OCI-LY3 (cell line): ENCODE data around the gene MICB.

Experiments
- H2AFZ ChIP-seq: fragments of 200-600, 300-600 bp; shearing (Covaris generic); 2 replicates; pipeline ENCODE4 v1.6.0; 2014; ENCODE audit warnings: antibody characterized with exemption, low read depth, low read length
- H3K27ac ChIP-seq: fragments of 200-600, 300-600 bp; sonication (generic); 2 replicates; pipeline ENCODE4 v1.5.1; 2014; ENCODE audit warnings: mild to moderate bottlenecking, low read length, moderate library complexity, mixed read lengths
- H3K27me3 ChIP-seq: fragments of 200-600, 300-600 bp; sonication (generic); 2 replicates; pipeline ENCODE4 v1.6.1; 2014; ENCODE audit warnings: low read depth, low read length, mixed read lengths
- H3K36me3 ChIP-seq: fragments of 200-600, 300-600 bp; sonication (generic); replicated peaks from 2 replicates; pipeline ENCODE3; 2014; ENCODE audit warnings: low read depth, low read length, mixed read lengths
- H3K4me1 ChIP-seq: fragments of 300-600, 200-600 bp; sonication (generic); 2 replicates; pipeline ENCODE4 v1.6.1; 2014; ENCODE audit warnings: low read length, mixed read lengths
- H3K4me2 ChIP-seq: fragments of 200-600, 300-600 bp; sonication (generic); 2 replicates; pipeline ENCODE4 v1.6.1; 2014; ENCODE audit warnings: low read length, mixed read lengths
- H3K4me3 ChIP-seq: fragments of 300-600, 200-600 bp; sonication (generic); 2 replicates; pipeline ENCODE4 v1.5.1; 2014; ENCODE audit warnings: antibody characterized with exemption, mild to moderate bottlenecking, low read length, moderate library complexity
- H3K79me2 ChIP-seq: fragments of 300-600, 200-600 bp; shearing (Covaris generic); 2 replicates; pipeline ENCODE4 v1.6.1; 2014; ENCODE audit warnings: mild to moderate bottlenecking, low read length, mixed read lengths
- H3K9ac ChIP-seq: fragments of 300-600, 200-600 bp; shearing (Covaris generic); 2 replicates; pipeline ENCODE4 v1.6.0; 2014; ENCODE audit warnings: mild to moderate bottlenecking, low read length, moderate library complexity
- H3K9me3 ChIP-seq: fragments of 200-600, 300-600 bp; shearing (Covaris generic); 2 replicates; pipeline ENCODE4 v1.6.1; 2014; ENCODE audit warnings: low read length, mixed read lengths; ENCODE audit not compliant: insufficient read depth
- H4K20me1 ChIP-seq: fragments of 200-600, 300-600 bp; sonication (generic); 2 replicates; pipeline ENCODE4 v1.6.1; 2016; ENCODE audit warnings: low read length, mixed read lengths; ENCODE audit not compliant: insufficient read depth
- CTCF ChIP-seq: fragments of 200-600, 300-600 bp; sonication (generic); IDR thresholded peaks from 2 replicates; pipeline ENCODE4 v1.5.1; 2014; ENCODE audit warnings: antibody characterized with exemption, low read length, low read depth
- EZH2phosphoT487 ChIP-seq: fragments of 200-600 bp; shearing (Covaris generic); IDR thresholded peaks from 2 replicates; pipeline ENCODE4 v1.6.1; 2018; ENCODE audit warnings: antibody characterized with exemption, mixed run types, low read depth

MICB gene

GRCh38 chr6:31467151-31467550 is 30.8 kb upstream of the MICB start:
- peaks cover 18% of the 10 kb centered on the region for H3K4me1 ChIP-seq
- no peaks in the 10 kb centered on the region for H3K9me3 ChIP-seq
- H3K36me3 ChIP-seq: peaks cover 13% of the 10 kb centered on the region
- H3K27ac ChIP-seq: no peak overlapping the region
- H3K9ac ChIP-seq: no peak overlapping the region
- H2AFZ ChIP-seq: no peak overlapping the region
- H3K4me3 ChIP-seq: no peak overlapping the region
- no peaks in the 10 kb centered on the region for H4K20me1 ChIP-seq
- TF ChIP-seq CTCF (no peak), EZH2phosphoT487 (no peak)
- H3K4me2 ChIP-seq: no peak overlapping the region
- peaks cover 12% of the 10 kb centered on the region for H3K79me2 ChIP-seq
- no peaks in the 10 kb centered on the region for H3K27me3 ChIP-seq

DNA sequence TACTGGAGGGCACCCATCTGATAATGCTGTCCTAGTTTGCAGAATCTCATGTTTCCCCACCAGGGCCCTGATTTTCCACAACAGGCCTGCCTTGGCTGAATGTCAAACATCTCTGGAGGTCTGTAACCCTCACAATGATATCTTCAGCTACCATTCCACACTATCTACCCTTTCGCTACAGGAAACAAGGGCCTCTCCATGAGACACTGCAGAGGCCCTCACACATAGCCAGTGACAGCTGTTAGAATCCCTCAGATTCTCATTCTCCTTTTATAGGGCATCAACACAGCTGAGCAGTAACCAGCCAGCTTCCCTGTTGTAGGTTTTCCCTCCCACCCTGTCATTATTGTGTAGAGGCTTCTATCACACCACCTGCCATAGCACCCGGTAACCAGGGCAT is 29.6 kb upstream of the MICB start:
- Histone ChIP-seq H3K4me2 (no peak overlapping the region), H3K27me3 (no peaks in the 10 kb centered on the region), H3K36me3 (peaks cover 13% of the 10 kb centered on the region), H3K4me3 (no peak overlapping the region), H3K9ac (no peak overlapping the region), H4K20me1 (no peaks in the 10 kb centered on the region), H3K27ac (no peak overlapping the region), H3K9me3 (no peaks in the 10 kb centered on the region), H2AFZ (no peak overlapping the region), H3K79me2 (peaks cover 11% of the 10 kb centered on the region), H3K4me1 (peaks cover 13% of the 10 kb centered on the region)
- TF ChIP-seq CTCF (no peak), EZH2phosphoT487 (no peak)

GRCh38 chr6:31470801-31471200 is 27.1 kb upstream of the MICB start:
- Histone ChIP-seq H3K4me1 (peaks cover 3% of the 10 kb centered on the region), H3K36me3 (no peaks in the 10 kb centered on the region), H4K20me1 (no peaks in the 10 kb centered on the region), H3K9me3 (no peaks in the 10 kb centered on the region), H3K4me2 (no peak overlapping the region), H3K4me3 (no peak overlapping the region), H3K9ac (no peak overlapping the region), H3K27ac (no peak overlapping the region), H3K27me3 (no peaks in the 10 kb centered on the region), H2AFZ (no peak overlapping the region), H3K79me2 (no peaks in the 10 kb centered on the region)
- TF ChIP-seq EZH2phosphoT487: no peak
- no peak for TF ChIP-seq CTCF

GRCh38 chr6:31471711-31472110 is 26.2 kb upstream of the MICB start:
- TF ChIP-seq CTCF (no peak), EZH2phosphoT487 (no peak)
- no peaks in the 10 kb centered on the region for H3K27me3 ChIP-seq
- no peak overlapping the region for H3K27ac ChIP-seq
- H3K36me3 ChIP-seq: no peaks in the 10 kb centered on the region
- no peak overlapping the region for H3K4me2 ChIP-seq
- H3K4me1 ChIP-seq: peaks cover 12% of the 10 kb centered on the region
- H4K20me1 ChIP-seq: no peaks in the 10 kb centered on the region
- H2AFZ ChIP-seq: no peak overlapping the region
- no peak overlapping the region for H3K9ac ChIP-seq
- no peaks in the 10 kb centered on the region for H3K79me2 ChIP-seq
- no peaks in the 10 kb centered on the region for H3K9me3 ChIP-seq
- H3K4me3 ChIP-seq: no peak overlapping the region
